ENCODE measurements around the gene ENTREP1.

ENTREP1 gene

GRCh38 chr9:69283003-69283402 lies 42.0 kb upstream of the ENTREP1 start:
- DNase-seq (ENCODE audit: low spot score): peak; percentile 66
- H3K9me3 ChIP-seq (replicated peaks in 1 of 2; ENCODE audit: control insufficient read depth in 2 of 2, insufficient read depth in 1 of 2, low read depth in 1 of 2, low read length in 2 of 2): no peaks in the 10 kb centered on the region
- no peak overlapping the region for H2BK12ac ChIP-seq (ENCODE audit: low read length)
- no peak overlapping the region for H3K18ac ChIP-seq (ENCODE audit: low read length)
- no peak overlapping the region for H3K4me3 ChIP-seq (ENCODE audit: low read length in 2 of 2)
- H2BK5ac ChIP-seq (ENCODE audit: low read length): no peak overlapping the region
- H3K14ac ChIP-seq (ENCODE audit: low read length): no peak overlapping the region
- H2BK120ac ChIP-seq (ENCODE audit: low read depth, low read length): no peak overlapping the region
- H3K4ac ChIP-seq (ENCODE audit: low read length): no peak overlapping the region
- no peak overlapping the region for H2AK5ac ChIP-seq (ENCODE audit: low read depth, low read length)
- no peak overlapping the region for H4K91ac ChIP-seq (ENCODE audit: low read depth, low read length, poor library complexity)
- no peak overlapping the region for H4K8ac ChIP-seq (ENCODE audit: low read depth, low read length)
- H3K23ac ChIP-seq (ENCODE audit: low read depth, low read length, poor library complexity): no peak overlapping the region
- WGBS, 2 donors (ENCODE audit: extremely low coverage in 2 of 2, insufficient read length in 2 of 2, insufficient replicate concordance in 1 of 2): no CpG with 5 or more reads among the region's 2 CpGs
- no peak overlapping the region for H2AFZ ChIP-seq (ENCODE audit: low read length)
- peaks cover 0 to 2% of the 10 kb centered on the region in 2 donors for H3K4me1 ChIP-seq (ENCODE audit: control insufficient read depth in 2 of 2, insufficient read depth in 1 of 2, low read depth in 1 of 2, low read length in 2 of 2)
- no peaks in the 10 kb centered on the region for H3K79me1 ChIP-seq (ENCODE audit: low read depth, low read length)
- no peak overlapping the region for H3K27ac ChIP-seq (replicated peaks; ENCODE audit: low read length)
- no peaks in the 10 kb centered on the region for H3K27me3 ChIP-seq (ENCODE audit: control insufficient read depth in 3 of 3, insufficient read depth in 3 of 3, low read depth in 1 of 3, low read length in 3 of 3)
- H2BK15ac ChIP-seq (ENCODE audit: low read length): no peak overlapping the region
- no peaks in the 10 kb centered on the region for H3K36me3 ChIP-seq (replicated peaks in 1 of 2; ENCODE audit: control insufficient read depth in 2 of 2, insufficient read depth in 2 of 2, low read length in 2 of 2)
- no peak overlapping the region for H3K4me2 ChIP-seq (ENCODE audit: insufficient read depth, low read length, poor library complexity, severe bottlenecking)
- no peak overlapping the region for H3K9ac ChIP-seq (ENCODE audit: low read depth, low read length, poor library complexity)

DNA sequence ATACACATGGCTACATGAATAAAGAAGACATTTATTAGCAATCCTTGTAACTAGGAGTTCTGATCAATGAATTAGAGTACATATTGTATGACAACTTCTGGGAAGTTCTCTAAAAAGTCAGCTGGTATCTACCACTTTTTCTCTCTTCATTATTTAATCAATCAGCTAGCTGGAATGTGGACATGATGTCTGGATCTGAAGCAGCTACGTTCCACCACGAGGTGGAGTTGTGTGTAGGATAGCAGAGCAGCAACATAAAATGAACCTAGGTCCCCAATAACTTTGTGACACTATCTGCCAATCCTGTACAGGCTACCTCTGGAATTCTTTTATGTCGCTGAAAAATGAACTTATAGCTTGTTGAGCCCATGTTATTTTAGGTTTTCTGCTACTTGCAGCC lies 32.9 kb upstream of the ENTREP1 start:
- Histone ChIP-seq H3K79me1 (ENCODE audit: low read depth, low read length) (no peaks in the 10 kb centered on the region), H3K9me3 (replicated peaks in 1 of 2; ENCODE audit: control insufficient read depth in 2 of 2, insufficient read depth in 1 of 2, low read depth in 1 of 2, low read length in 2 of 2) (no peaks in the 10 kb centered on the region), H3K4me2 (ENCODE audit: insufficient read depth, low read length, poor library complexity, severe bottlenecking) (no peak overlapping the region), H3K4ac (ENCODE audit: low read length) (no peak overlapping the region), H3K23ac (ENCODE audit: low read depth, low read length, poor library complexity) (no peak overlapping the region), H2BK15ac (ENCODE audit: low read length) (no peak overlapping the region), H2AFZ (ENCODE audit: low read length) (no peak overlapping the region), H3K4me1 (ENCODE audit: control insufficient read depth in 2 of 2, insufficient read depth in 1 of 2, low read depth in 1 of 2, low read length in 2 of 2) (no peaks in the 10 kb centered on the region), H3K27ac (replicated peaks; ENCODE audit: low read length) (no peak overlapping the region), H4K8ac (ENCODE audit: low read depth, low read length) (no peak overlapping the region), H3K14ac (ENCODE audit: low read length) (no peak overlapping the region), H3K18ac (ENCODE audit: low read length) (no peak overlapping the region), H2AK5ac (ENCODE audit: low read depth, low read length) (no peak overlapping the region), H3K36me3 (replicated peaks in 1 of 2; ENCODE audit: control insufficient read depth in 2 of 2, insufficient read depth in 2 of 2, low read length in 2 of 2) (no peaks in the 10 kb centered on the region), H2BK5ac (ENCODE audit: low read length) (no peak overlapping the region), H3K9ac (ENCODE audit: low read depth, low read length, poor library complexity) (no peak overlapping the region), H2BK120ac (ENCODE audit: low read depth, low read length) (no peak overlapping the region), H2BK12ac (ENCODE audit: low read length) (no peak overlapping the region), H3K27me3 (ENCODE audit: control insufficient read depth in 3 of 3, insufficient read depth in 3 of 3, low read depth in 1 of 3, low read length in 3 of 3) (no peaks in the 10 kb centered on the region), H3K4me3 (ENCODE audit: low read length in 2 of 2) (no peak overlapping the region), H4K91ac (ENCODE audit: low read depth, low read length, poor library complexity) (no peak overlapping the region)
- WGBS, 2 donors (ENCODE audit: extremely low coverage in 2 of 2, insufficient read length in 2 of 2, insufficient replicate concordance in 1 of 2): no CpG with 5 or more reads among the region's 3 CpGs
- no peak for DNase-seq (ENCODE audit: low spot score)

DNA sequence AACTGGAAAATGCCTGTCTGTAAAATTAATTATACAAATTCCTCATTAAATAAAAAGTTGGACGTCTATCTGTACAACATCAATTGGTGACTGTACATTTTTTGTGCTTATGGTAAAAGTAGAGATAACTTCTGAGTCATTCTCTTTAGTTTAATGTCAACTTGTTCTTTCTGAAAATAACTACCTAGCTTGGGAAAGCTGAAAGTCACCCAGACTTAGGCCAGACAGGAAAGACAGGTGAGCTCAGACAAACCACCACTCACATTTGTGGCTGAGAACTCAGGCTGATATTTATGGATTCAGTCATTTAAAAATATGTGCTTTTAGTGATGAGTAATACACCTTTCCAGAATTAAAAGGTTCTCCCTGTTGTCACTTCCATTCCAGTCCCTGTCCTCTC lies 31.9 kb upstream of the ENTREP1 start:
- Histone ChIP-seq H2BK120ac (ENCODE audit: low read depth, low read length) (no peak overlapping the region), H3K27me3 (ENCODE audit: control insufficient read depth in 3 of 3, insufficient read depth in 3 of 3, low read depth in 1 of 3, low read length in 3 of 3) (no peaks in the 10 kb centered on the region), H2AK5ac (ENCODE audit: low read depth, low read length) (no peak overlapping the region), H3K9me3 (replicated peaks in 1 of 2; ENCODE audit: control insufficient read depth in 2 of 2, insufficient read depth in 1 of 2, low read depth in 1 of 2, low read length in 2 of 2) (no peaks in the 10 kb centered on the region), H3K9ac (ENCODE audit: low read depth, low read length, poor library complexity) (no peak overlapping the region), H3K4me2 (ENCODE audit: insufficient read depth, low read length, poor library complexity, severe bottlenecking) (no peak overlapping the region), H2BK5ac (ENCODE audit: low read length) (no peak overlapping the region), H3K36me3 (replicated peaks in 1 of 2; ENCODE audit: control insufficient read depth in 2 of 2, insufficient read depth in 2 of 2, low read length in 2 of 2) (no peaks in the 10 kb centered on the region), H2BK15ac (ENCODE audit: low read length) (no peak overlapping the region), H3K4me3 (ENCODE audit: low read length in 2 of 2) (no peak overlapping the region), H2BK12ac (ENCODE audit: low read length) (no peak overlapping the region), H3K18ac (ENCODE audit: low read length) (no peak overlapping the region), H3K14ac (ENCODE audit: low read length) (no peak overlapping the region), H3K4me1 (ENCODE audit: control insufficient read depth in 2 of 2, insufficient read depth in 1 of 2, low read depth in 1 of 2, low read length in 2 of 2) (no peaks in the 10 kb centered on the region), H4K91ac (ENCODE audit: low read depth, low read length, poor library complexity) (no peak overlapping the region), H4K8ac (ENCODE audit: low read depth, low read length) (no peak overlapping the region), H3K79me1 (ENCODE audit: low read depth, low read length) (no peaks in the 10 kb centered on the region), H2AFZ (ENCODE audit: low read length) (no peak overlapping the region), H3K4ac (ENCODE audit: low read length) (no peak overlapping the region), H3K27ac (replicated peaks; ENCODE audit: low read length) (no peak overlapping the region), H3K23ac (ENCODE audit: low read depth, low read length, poor library complexity) (no peak overlapping the region)
- DNase-seq (ENCODE audit: low spot score): no peak
- no CpG with 5 or more reads among the region's 1 CpG for WGBS, 2 donors (ENCODE audit: extremely low coverage in 2 of 2, insufficient read length in 2 of 2, insufficient replicate concordance in 1 of 2)

DNA sequence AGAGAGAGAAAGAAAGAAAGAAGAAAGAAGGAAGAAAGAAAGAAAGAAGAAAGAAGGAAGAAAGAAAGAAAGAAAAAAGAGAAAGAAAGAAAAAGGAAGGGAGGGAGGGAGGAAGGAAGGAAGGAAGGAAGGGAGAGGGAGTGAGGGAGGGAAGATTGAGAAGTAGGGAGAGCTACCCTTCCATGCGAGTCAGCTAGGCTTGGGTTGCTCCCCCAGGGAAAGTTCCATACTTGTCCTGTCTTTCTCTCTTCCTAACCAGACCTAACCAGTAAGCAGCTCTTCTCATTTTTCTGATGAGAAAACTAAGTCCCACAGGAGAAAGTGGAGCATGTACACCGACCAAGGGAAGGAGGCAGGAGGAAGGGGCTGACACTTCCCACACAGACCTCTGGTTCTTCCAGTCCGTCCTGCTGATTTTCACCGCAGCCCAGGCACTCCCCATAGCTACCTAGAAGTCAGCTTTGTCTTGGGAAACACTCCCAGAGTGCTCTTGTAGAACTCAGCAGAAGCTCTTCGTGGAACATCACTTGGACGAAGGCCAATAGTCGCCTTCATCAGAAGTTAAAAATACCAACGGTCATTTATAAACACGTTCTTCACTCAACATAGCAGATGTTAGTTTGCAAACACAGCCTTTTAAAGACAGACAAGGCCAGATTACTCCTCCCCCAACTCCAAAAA lies 29.0 kb upstream of the ENTREP1 start:
- no peak overlapping the region for H4K91ac ChIP-seq (ENCODE audit: low read depth, low read length, poor library complexity)
- no peak overlapping the region for H4K8ac ChIP-seq (ENCODE audit: low read depth, low read length)
- DNase-seq (ENCODE audit: low spot score): no peak
- H3K4me3 ChIP-seq (ENCODE audit: low read length in 2 of 2): no peak overlapping the region
- WGBS, 2 donors (ENCODE audit: extremely low coverage in 2 of 2, insufficient read length in 2 of 2, insufficient replicate concordance in 1 of 2): no CpG with 5 or more reads among the region's 9 CpGs
- H2BK15ac ChIP-seq (ENCODE audit: low read length): no peak overlapping the region
- no peak overlapping the region for H3K27ac ChIP-seq (replicated peaks; ENCODE audit: low read length)
- no peak overlapping the region for H3K14ac ChIP-seq (ENCODE audit: low read length)
- no peak overlapping the region for H3K23ac ChIP-seq (ENCODE audit: low read depth, low read length, poor library complexity)
- H3K9me3 ChIP-seq (replicated peaks in 1 of 2; ENCODE audit: control insufficient read depth in 2 of 2, insufficient read depth in 1 of 2, low read depth in 1 of 2, low read length in 2 of 2): no peaks in the 10 kb centered on the region
- no peak overlapping the region for H3K9ac ChIP-seq (ENCODE audit: low read depth, low read length, poor library complexity)
- H2AK5ac ChIP-seq (ENCODE audit: low read depth, low read length): no peak overlapping the region
- H3K18ac ChIP-seq (ENCODE audit: low read length): no peak overlapping the region
- no peak overlapping the region for H3K4me2 ChIP-seq (ENCODE audit: insufficient read depth, low read length, poor library complexity, severe bottlenecking)
- no peak overlapping the region for H2BK120ac ChIP-seq (ENCODE audit: low read depth, low read length)
- H3K79me1 ChIP-seq (ENCODE audit: low read depth, low read length): no peaks in the 10 kb centered on the region
- H3K4me1 ChIP-seq (ENCODE audit: control insufficient read depth in 2 of 2, insufficient read depth in 1 of 2, low read depth in 1 of 2, low read length in 2 of 2): no peaks in the 10 kb centered on the region
- no peak overlapping the region for H2AFZ ChIP-seq (ENCODE audit: low read length)
- H2BK12ac ChIP-seq (ENCODE audit: low read length): no peak overlapping the region
- no peaks in the 10 kb centered on the region for H3K27me3 ChIP-seq (ENCODE audit: control insufficient read depth in 3 of 3, insufficient read depth in 3 of 3, low read depth in 1 of 3, low read length in 3 of 3)
- H3K36me3 ChIP-seq (replicated peaks in 1 of 2; ENCODE audit: control insufficient read depth in 2 of 2, insufficient read depth in 2 of 2, low read length in 2 of 2): no peaks in the 10 kb centered on the region
- no peak overlapping the region for H3K4ac ChIP-seq (ENCODE audit: low read length)
- no peak overlapping the region for H2BK5ac ChIP-seq (ENCODE audit: low read length)
